ENCODE results near the gene POLR2L. TPM values are rescaled to one million over a fixed set of nuclear protein-coding genes. Genes with fewer than 3 reads are reported as not detected.

POLR2L gene
- total and polyA plus RNA-seq, 2 of the 13 experiments (the other 11 are each of a cell fraction or from before 2014, with no cell fraction given): 104 to 114 TPM

DNA sequence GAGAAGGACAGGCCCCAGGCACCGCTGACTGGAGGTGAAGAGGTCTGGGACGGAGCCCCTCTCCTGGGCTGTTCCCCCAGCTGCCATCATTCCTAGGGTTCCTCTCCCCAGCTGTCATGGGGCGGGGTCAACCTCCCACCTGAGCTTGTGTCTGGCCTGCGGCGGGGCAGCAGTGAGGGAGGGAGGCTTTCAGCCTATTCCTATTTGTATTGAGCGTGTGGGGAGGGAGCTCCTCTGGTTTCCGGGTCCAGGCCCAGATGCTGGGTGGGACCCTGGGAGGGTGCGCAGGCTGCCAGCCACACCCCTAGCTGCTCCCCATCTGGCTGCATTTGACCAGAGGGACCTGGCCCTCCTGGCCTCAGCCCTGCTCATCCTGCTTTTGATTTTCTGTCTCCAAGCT is 14.1 kb upstream of the POLR2L start:
- POLR2A ChIA-PET: interaction anchor here (1.4 to 1.6 kb wide), 2 partner anchors 13 to 37 kb away, joined by 3 to 6 read pairs; no protein-coding TSS in a partner anchor
- no peak overlapping the region for H3K9ac ChIP-seq (ENCODE audit: insufficient read depth, low read depth, low read length)
- no peak overlapping the region for H3K27ac ChIP-seq (ENCODE audit: extremely low read length, insufficient read depth, low read length)
- in situ Hi-C loops (cut with HindIII; ENCODE audit: extremely low pct_ligation_motif_present, low pct_unique_long_range_greater_than_20kb): no loop called here
- H2AFZ ChIP-seq (ENCODE audit: low read length): no peak overlapping the region
- H3K27me3 ChIP-seq (ENCODE audit: control insufficient read depth in 1 of 2, insufficient read depth in 2 of 2, low read length in 2 of 2): no peaks in the 10 kb centered on the region
- no peaks in the 10 kb centered on the region for H3K79me2 ChIP-seq (ENCODE audit: insufficient read depth, low read length)
- no TSS peak for BruUV-seq (replicated peaks)
- no peak overlapping the region for H3K4me3 ChIP-seq (replicated peaks in 1 of 3; ENCODE audit: insufficient read depth in 1 of 3, low read depth in 2 of 3, low read length in 3 of 3)
- no peaks in the 10 kb centered on the region for H3K9me3 ChIP-seq (ENCODE audit: low read length)
- no peaks in the 10 kb centered on the region; the same call in 1 of the 2 replicates for H4K20me1 ChIP-seq (ENCODE audit: insufficient read depth, low read length)
- no peaks in the 10 kb centered on the region for H3K4me1 ChIP-seq (ENCODE audit: insufficient read depth, low read length)
- DNase-seq (ENCODE audit: low spot score): no peak
- CTCF ChIA-PET (ENCODE audit: low intra/inter-chr PET ratio, low total read pairs): no interaction called here
- ATAC-seq: no peak
- no peak for FAIRE-seq
- H3K36me3 ChIP-seq (replicated peaks in 1 of 2; ENCODE audit: control insufficient read depth in 1 of 2, insufficient read depth in 2 of 2, low read length in 2 of 2): no peaks in the 10 kb centered on the region
- intact Hi-C loops (cut with micrococcal nuclease; ENCODE audit: unreplicated experiment): no loop called here
- 90% methylated on average over 2 of the region's 8 CpGs for WGBS (ENCODE audit: low lambda C conversion rate)
- H3K4me2 ChIP-seq (ENCODE audit: low read depth, low read length): no peak overlapping the region
- TF ChIP-seq, protein P1, sequence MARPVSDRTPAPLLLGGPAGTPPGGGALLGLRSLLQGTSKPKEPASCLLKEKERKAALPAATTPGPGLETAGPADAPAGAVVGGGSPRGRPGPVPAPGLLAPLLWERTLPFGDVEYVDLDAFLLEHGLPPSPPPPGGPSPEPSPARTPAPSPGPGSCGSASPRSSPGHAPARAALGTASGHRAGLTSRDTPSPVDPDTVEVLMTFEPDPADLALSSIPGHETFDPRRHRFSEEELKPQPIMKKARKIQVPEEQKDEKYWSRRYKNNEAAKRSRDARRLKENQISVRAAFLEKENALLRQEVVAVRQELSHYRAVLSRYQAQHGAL (CRISPR knock-in tag; IDR thresholded peaks at IDR 0.05; ENCODE audit: not compliant biosample characterization): no peak
- TF ChIP-seq ZC3H13 (CRISPR knock-in tag; IDR thresholded peaks at IDR 0.05) (no peak), ZFAT (CRISPR knock-in tag; conservative IDR thresholded peaks at IDR 0.05) (no peak), SP2 (CRISPR knock-in tag; IDR thresholded peaks at IDR 0.05) (no peak), CREBL2 (CRISPR knock-in tag; IDR thresholded peaks at IDR 0.05; ENCODE audit: borderline replicate concordance) (no peak), ZNF83 (CRISPR knock-in tag; IDR thresholded peaks at IDR 0.05; ENCODE audit: borderline replicate concordance) (no peak), HIVEP1 (CRISPR knock-in tag; IDR thresholded peaks at IDR 0.05) (no peak), ZNF20 (CRISPR knock-in tag; IDR thresholded peaks at IDR 0.05) (no peak), ZNF17 (CRISPR knock-in tag; IDR thresholded peaks at IDR 0.05) (no peak)
